Neuronal stem cell (in vitro differentiated cells): ENCODE results near the gene B3GAT1.
A peak's percentile ranks its signal among the peaks of the same experiment; 100 is the strongest.

Experiments
- DNase-seq: peaks from one replicate; pipeline ENCODE4 v3.0.0-alpha.2; 2013; ENCODE audit warnings: low spot score
- H2AFZ ChIP-seq: one replicate; pipeline ENCODE4 v1.6.1; 2013; ENCODE audit warnings: mild to moderate bottlenecking, low read length, inconsistent platforms
- H2AK5ac ChIP-seq: 2 replicates; pipeline ENCODE4 v1.6.1; 2013; ENCODE audit warnings: low read depth, mild to moderate bottlenecking, inconsistent platforms, low read length, moderate library complexity, mixed read lengths
- H2BK120ac ChIP-seq: 2 replicates; pipeline ENCODE4 v1.6.1; 2013; ENCODE audit warnings: low read depth, mild to moderate bottlenecking, inconsistent platforms, low read length, moderate library complexity, mixed read lengths
- H2BK12ac ChIP-seq: one replicate; pipeline ENCODE4 v1.6.1; 2013; ENCODE audit warnings: low read length, inconsistent platforms
- H2BK15ac ChIP-seq: 2 replicates; pipeline ENCODE4 v1.6.1; 2013; ENCODE audit warnings: mild to moderate bottlenecking, low read length, inconsistent platforms, mixed read lengths
- H2BK5ac ChIP-seq: one replicate; pipeline ENCODE4 v1.6.1; 2013; ENCODE audit warnings: inconsistent platforms, mild to moderate bottlenecking, low read length, moderate library complexity
- H3K14ac ChIP-seq: one replicate; pipeline ENCODE4 v1.6.1; 2013; ENCODE audit warnings: low read length, inconsistent platforms
- H3K18ac ChIP-seq: 2 replicates; pipeline ENCODE4 v1.6.1; 2013; ENCODE audit warnings: low read length, inconsistent platforms
- H3K23ac ChIP-seq: 2 replicates; pipeline ENCODE4 v1.6.1; 2013; ENCODE audit warnings: low read depth, mild to moderate bottlenecking, mixed read lengths, low read length, inconsistent platforms; ENCODE audit not compliant: poor library complexity
- H3K27ac ChIP-seq: replicated peaks from 3 replicates; pipeline ENCODE4 v1.5.1; 2013; ENCODE audit warnings: low read length, inconsistent platforms
- H3K27me3 ChIP-seq, 3 experiments: 2 replicates each; pipeline ENCODE4 v1.6.1; 2013; ENCODE audit warnings: low read length in 3 of 3, mild to moderate bottlenecking in 2 of 3, inconsistent platforms in 1 of 3, low read depth in 1 of 3, mixed read lengths in 1 of 3, moderate library complexity in 1 of 3; ENCODE audit not compliant: control insufficient read depth in 3 of 3, insufficient read depth in 3 of 3
- H3K36me3 ChIP-seq, 2 donors: replicated peaks in 1 of 2; 2 replicates each; pipeline ENCODE4 v1.6.1; 2013; ENCODE audit warnings: low read length in 2 of 2; ENCODE audit not compliant: control insufficient read depth in 2 of 2, insufficient read depth in 2 of 2
- H3K4ac ChIP-seq: 2 replicates; pipeline ENCODE4 v1.6.1; 2013; ENCODE audit warnings: inconsistent platforms, mild to moderate bottlenecking, low read length, moderate library complexity
- H3K4me1 ChIP-seq, 2 donors: 1 replicate in 1 of 2; 2 replicates in 1 of 2; pipeline ENCODE4 v1.6.1; 2013; ENCODE audit warnings: low read length in 2 of 2, low read depth in 1 of 2; ENCODE audit not compliant: control insufficient read depth in 2 of 2, insufficient read depth in 1 of 2
- H3K4me2 ChIP-seq: one replicate; pipeline ENCODE4 v1.6.1; 2013; ENCODE audit warnings: mild to moderate bottlenecking, low read length, inconsistent platforms; ENCODE audit not compliant: insufficient read depth, poor library complexity, severe bottlenecking
- H3K4me3 ChIP-seq, 2 donors: 2 replicates each; pipeline ENCODE4 v1.5.1; 2013; ENCODE audit warnings: low read length in 2 of 2, mild to moderate bottlenecking in 2 of 2, inconsistent platforms in 1 of 2, moderate library complexity in 1 of 2
- H3K79me1 ChIP-seq: one replicate; pipeline ENCODE4 v1.6.1; 2013; ENCODE audit warnings: low read depth, mild to moderate bottlenecking, inconsistent platforms, low read length, moderate library complexity
- H3K9ac ChIP-seq: one replicate; pipeline ENCODE4 v1.6.1; 2013; ENCODE audit warnings: mild to moderate bottlenecking, low read depth, low read length, inconsistent platforms; ENCODE audit not compliant: poor library complexity
- H3K9me3 ChIP-seq, 2 donors: replicated peaks in 1 of 2; 2 replicates each; pipeline versions ENCODE3 to v1.6.1; 2013; ENCODE audit warnings: low read length in 2 of 2, mild to moderate bottlenecking in 2 of 2, inconsistent platforms in 1 of 2, low read depth in 1 of 2, mixed read lengths in 1 of 2, moderate library complexity in 1 of 2; ENCODE audit not compliant: control insufficient read depth in 2 of 2, insufficient read depth in 1 of 2
- H4K8ac ChIP-seq: one replicate; pipeline ENCODE4 v1.6.1; 2013; ENCODE audit warnings: low read depth, mild to moderate bottlenecking, inconsistent platforms, low read length, moderate library complexity
- H4K91ac ChIP-seq: one replicate; pipeline ENCODE4 v1.6.1; 2013; ENCODE audit warnings: low read length, low read depth, mild to moderate bottlenecking, inconsistent platforms; ENCODE audit not compliant: poor library complexity
- WGBS, 2 donors: extraction: QIAGEN DNeasy Blood & Tissue Kit; methylation state at CpG; one replicate each; pipeline ENCODE4 v1.1.7; 2013; ENCODE audit warnings: missing lambda C conversion rate in 2 of 2, mixed read lengths in 1 of 2; ENCODE audit not compliant: insufficient read length in 2 of 2, insufficient replicate concordance in 1 of 2; ENCODE audit errors: extremely low coverage in 2 of 2; 5-methylcytosine and 5-hydroxymethylcytosine counted together

The B3GAT1 gene

DNA sequence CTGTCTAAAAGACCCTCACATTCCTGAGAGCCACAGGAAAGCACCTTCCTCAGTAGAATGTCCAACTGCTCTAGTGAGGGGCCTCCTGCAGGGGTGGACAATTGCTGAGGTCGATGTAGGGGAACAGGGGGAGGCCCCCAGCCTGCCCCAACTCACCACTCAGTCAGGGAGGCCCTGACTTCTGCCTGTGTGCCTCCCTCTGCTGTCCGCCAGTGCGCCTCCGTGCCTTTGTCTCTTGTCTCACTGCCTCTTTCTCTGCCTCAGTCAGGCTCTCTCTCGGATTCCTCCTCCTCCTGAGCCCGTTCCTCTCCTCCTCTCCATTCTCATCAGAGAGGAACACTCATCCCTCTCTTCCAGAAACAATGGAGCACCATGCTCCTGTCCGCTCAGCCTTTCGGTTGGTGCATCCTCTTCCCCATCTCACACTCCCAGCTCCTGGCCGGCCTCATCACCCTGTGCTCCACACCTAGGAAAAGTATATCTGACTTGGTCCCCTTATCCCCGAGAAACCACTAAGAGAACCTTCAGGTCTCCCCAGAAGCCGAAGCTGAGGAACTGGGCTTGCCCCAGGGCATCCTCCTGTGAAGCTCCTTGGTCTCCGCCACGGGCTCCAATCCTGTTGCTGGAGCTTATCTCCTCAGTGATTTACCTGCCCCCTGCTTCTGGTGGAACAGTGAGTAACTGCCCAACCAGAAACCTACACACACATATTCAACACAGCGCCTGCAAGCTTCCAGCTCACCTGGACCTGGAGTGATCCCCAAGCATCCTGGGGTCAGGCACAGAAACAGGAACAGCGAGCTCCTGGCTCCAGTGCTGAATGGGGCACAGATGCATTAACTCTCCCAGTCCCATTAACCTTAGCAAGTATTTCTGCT lies 2.3 kb downstream of the B3GAT1 start:
- no peak overlapping the region for H3K14ac ChIP-seq
- H3K4ac ChIP-seq, result no peak overlapping the region
- H4K91ac ChIP-seq, result no peak overlapping the region
- H4K8ac ChIP-seq, result no peak overlapping the region
- H3K27me3 ChIP-seq, result no peaks in the 10 kb centered on the region
- no peak overlapping the region for H3K23ac ChIP-seq
- H3K18ac ChIP-seq, result no peak overlapping the region
- no CpG with 5 or more reads among the region's 15 CpGs for WGBS, 2 donors
- no peak overlapping the region for H3K9ac ChIP-seq
- peak overlapping the region; percentile 19 for H3K4me2 ChIP-seq
- H2BK120ac ChIP-seq, result no peak overlapping the region
- peaks cover 0 to 4% of the 10 kb centered on the region in 2 donors for H3K36me3 ChIP-seq
- H3K27ac ChIP-seq, result no peak overlapping the region
- DNase-seq, result no peak
- no peak overlapping the region for H2BK12ac ChIP-seq
- peaks cover 30 to 39% of the 10 kb centered on the region in 2 donors for H3K4me1 ChIP-seq
- no peak overlapping the region for H2BK5ac ChIP-seq
- H2AK5ac ChIP-seq, result peak overlapping the region; percentile 57
- peaks cover 13% of the 10 kb centered on the region for H3K79me1 ChIP-seq
- no peak overlapping the region for H2AFZ ChIP-seq
- H3K4me3 ChIP-seq, result no peak overlapping the region
- H2BK15ac ChIP-seq, result no peak overlapping the region
- H3K9me3 ChIP-seq, result no peaks in the 10 kb centered on the region

- DNase-seq, result no peak
- Histone ChIP-seq H3K4me3 (no peak overlapping the region), H2BK5ac (no peak overlapping the region), H3K4me2 (no peak overlapping the region), H3K27me3 (no peaks in the 10 kb centered on the region), H2BK12ac (no peak overlapping the region), H3K79me1 (peaks cover 17% of the 10 kb centered on the region), H4K8ac (no peak overlapping the region), H2AK5ac (no peak overlapping the region), H2BK15ac (no peak overlapping the region), H4K91ac (no peak overlapping the region), H2BK120ac (no peak overlapping the region), H3K4me1 (peaks cover 16 to 22% of the 10 kb centered on the region in 2 donors), H3K27ac (no peak overlapping the region), H3K36me3 (peaks cover 0 to 4% of the 10 kb centered on the region in 2 donors), H3K23ac (no peak overlapping the region), H3K4ac (no peak overlapping the region), H3K9me3 (no peaks in the 10 kb centered on the region), H3K9ac (no peak overlapping the region), H2AFZ (no peak overlapping the region), H3K18ac (no peak overlapping the region), H3K14ac (peak overlapping the region; percentile 2)
- no CpG with 5 or more reads among the region's 8 CpGs for WGBS, 2 donors
These were observed 4.1 kb downstream of the B3GAT1 start for GRCh38 chr11:134407923-134408322.

GRCh38 chr11:134407321-134407828 lies 4.7 kb downstream of the B3GAT1 start:
- H3K27me3 ChIP-seq, result no peaks in the 10 kb centered on the region
- no peak overlapping the region for H3K9ac ChIP-seq
- no peak overlapping the region for H3K4me3 ChIP-seq
- H3K27ac ChIP-seq, result no peak overlapping the region
- H2BK5ac ChIP-seq, result no peak overlapping the region
- H3K9me3 ChIP-seq, result no peaks in the 10 kb centered on the region
- no peak overlapping the region for H4K8ac ChIP-seq
- peaks cover 16 to 22% of the 10 kb centered on the region in 2 donors for H3K4me1 ChIP-seq
- H3K18ac ChIP-seq, result peak overlapping the region; percentile 19
- DNase-seq, result no peak
- no peak overlapping the region for H2BK12ac ChIP-seq
- H2AFZ ChIP-seq, result no peak overlapping the region
- WGBS, 2 donors, result no CpG with 5 or more reads among the region's 12 CpGs
- no peak overlapping the region for H3K23ac ChIP-seq
- H2BK120ac ChIP-seq, result no peak overlapping the region
- H2AK5ac ChIP-seq, result peak overlapping the region; percentile 74
- H3K79me1 ChIP-seq, result peaks cover 17% of the 10 kb centered on the region
- H3K36me3 ChIP-seq, result peaks cover 0 to 4% of the 10 kb centered on the region in 2 donors
- H3K14ac ChIP-seq, result no peak overlapping the region
- no peak overlapping the region for H3K4ac ChIP-seq
- H2BK15ac ChIP-seq, result no peak overlapping the region
- H3K4me2 ChIP-seq, result no peak overlapping the region
- H4K91ac ChIP-seq, result no peak overlapping the region
